NCI-H2029 treated with DMSO at 0.1 percent for 48 hours (cell line): ENCODE results near the gene KCNQ5.

ENCODE experiments used
- DNase-seq: peaks from one replicate; lab custom pipeline; 2025; lab: John Stamatoyannopoulos, UW

KCNQ5 gene

DNA sequence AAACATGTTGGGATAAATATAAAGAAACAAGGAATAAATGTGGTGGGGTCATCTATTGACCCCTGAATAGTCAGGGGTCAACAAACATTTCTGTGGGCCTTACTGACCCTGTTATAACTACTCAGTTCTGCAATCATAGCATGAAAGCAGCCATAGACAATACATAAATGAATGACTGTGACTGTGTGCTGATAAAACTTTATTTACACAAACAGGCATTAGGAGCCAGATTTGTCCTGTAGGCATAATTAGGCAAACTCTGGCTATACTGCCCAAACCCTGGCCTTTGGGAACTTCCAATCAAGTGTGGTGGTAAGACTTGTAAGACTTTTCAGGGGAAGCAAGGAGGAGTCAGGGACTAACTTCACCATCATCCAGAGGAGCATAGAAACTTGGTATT, 380.7 kb downstream of the KCNQ5 start:
- no peak for DNase-seq

DNA sequence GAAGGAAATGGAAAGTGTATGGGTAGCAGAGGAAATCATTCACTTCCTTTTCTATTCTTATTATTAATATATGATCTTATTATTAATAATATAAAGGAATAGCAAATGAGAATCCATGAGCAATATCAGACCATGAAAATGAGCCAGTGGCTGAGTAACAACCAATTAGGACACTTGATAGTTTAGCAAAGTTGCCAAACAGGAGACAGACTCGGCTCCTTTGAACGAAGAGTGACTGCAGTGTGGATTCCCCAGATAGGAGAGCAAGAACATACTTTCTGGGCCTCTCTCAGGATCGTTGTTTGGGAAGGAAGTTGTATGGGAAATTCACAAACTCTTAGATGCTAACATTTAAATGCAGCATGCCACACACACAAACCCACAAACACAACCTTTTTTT, 381.4 kb downstream of the KCNQ5 start:
- no peak for DNase-seq

DNA sequence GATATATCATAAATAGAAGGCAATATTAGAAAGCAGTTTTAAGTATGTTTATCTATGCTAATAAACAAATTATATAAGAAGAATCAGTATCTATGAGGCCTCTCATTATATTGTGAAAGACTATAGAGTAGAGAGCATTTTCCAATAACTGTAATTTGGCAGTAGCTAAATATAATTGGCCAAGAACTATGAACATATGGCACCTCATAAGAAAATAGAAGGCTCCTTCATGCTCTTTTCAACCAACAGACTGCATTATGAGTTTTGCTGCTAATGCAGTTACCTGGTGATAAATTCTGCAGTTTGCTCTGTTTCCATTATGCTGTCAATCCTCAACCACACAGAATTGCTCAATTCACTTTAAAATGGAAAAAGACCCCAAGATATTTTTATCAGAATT, 382.4 kb downstream of the KCNQ5 start:
- DNase-seq: no peak

DNA sequence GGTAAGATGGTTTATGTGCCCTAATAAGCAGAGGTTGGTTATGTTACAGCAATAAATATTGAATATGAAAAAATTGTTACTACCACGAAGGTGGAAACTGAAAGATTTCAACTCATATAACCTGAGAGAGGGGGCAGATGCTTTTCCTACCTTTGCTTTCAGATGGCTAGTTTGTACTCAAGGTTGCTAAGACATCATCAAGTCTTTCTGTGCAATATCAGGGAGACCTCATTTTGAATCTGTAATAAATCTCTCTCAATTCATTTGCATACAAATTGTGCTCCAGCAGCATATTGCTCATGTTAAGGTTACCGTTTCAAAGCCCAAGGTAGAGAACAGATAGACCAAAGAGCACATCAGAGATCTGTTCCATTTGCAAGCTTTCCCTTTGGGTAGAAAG, 383.0 kb downstream of the KCNQ5 start:
- DNase-seq: no peak

DNA sequence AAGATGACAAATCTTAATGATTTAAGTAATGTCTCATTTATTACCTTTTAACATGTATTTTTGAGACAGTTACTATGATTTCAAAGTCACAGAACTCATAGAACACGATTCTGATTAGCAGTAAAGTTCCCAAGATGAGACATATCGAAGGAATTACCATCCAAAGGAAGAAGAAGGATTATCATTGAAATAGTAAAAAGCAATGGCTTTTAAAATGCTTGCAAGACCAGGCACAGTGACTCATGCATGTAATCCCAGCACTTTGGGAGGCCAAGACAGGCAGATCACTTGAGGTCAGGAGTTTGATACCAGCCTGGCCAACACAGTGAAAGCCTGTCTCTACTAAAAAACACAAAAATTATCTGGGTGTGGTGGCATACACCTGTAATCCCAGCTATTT, 384.3 kb downstream of the KCNQ5 start:
- no peak for DNase-seq

DNA sequence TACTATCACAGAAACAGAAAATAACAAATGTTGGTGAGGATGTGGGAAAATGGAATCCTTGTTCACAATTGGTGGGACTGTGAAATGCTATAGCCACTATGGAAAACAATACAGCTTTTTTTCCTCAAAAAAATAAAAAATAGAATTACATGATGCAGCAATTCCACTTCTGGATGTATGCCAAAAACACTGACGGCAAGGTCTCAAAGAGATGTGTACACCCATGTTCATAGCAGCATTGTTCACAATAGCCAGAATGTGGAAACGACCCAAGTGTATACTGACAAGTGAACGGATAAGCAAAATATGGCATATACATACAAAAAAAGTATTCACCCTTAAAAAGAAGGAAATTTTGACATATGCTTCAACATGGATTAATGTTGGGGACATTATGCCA, 390.1 kb downstream of the KCNQ5 start:
- DNase-seq: no peak

DNA sequence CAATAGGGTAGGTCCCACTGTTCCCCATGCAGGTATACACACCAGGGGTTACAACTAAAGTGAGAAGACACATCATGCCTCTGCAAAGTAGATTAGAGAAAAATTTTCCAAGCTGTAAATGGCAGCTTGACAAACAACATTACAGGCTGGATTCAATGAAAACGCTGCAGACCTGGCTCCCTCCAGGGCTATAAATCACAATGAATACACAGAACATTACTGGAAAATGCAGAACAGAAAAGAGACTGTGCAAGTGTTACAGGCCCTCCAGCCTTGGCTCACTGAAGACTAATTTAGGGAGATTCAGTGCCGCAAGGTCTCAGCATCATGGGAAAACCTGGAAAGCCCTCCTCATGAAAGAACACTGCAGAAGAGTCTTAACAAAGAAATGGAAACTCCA, 395.6 kb downstream of the KCNQ5 start:
- no peak for DNase-seq

DNA sequence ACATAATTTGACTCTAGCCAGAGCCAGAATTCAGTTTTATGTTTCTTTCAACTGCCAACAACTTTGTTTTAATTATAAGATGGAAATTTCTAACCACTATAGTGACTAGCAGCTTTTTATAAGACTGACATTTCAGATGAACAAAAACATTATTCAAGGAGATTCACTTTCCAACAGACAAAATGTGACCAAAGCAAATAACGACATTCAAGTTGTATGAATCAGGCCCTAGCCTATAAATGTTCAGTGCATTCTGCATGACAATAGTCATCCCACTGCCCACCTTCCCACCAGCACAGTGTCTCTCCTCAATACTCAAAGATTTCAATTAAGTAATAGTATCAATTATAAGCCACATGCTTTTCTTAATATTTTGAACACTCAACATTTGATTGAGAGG, 402.7 kb downstream of the KCNQ5 start:
- no peak for DNase-seq

DNA sequence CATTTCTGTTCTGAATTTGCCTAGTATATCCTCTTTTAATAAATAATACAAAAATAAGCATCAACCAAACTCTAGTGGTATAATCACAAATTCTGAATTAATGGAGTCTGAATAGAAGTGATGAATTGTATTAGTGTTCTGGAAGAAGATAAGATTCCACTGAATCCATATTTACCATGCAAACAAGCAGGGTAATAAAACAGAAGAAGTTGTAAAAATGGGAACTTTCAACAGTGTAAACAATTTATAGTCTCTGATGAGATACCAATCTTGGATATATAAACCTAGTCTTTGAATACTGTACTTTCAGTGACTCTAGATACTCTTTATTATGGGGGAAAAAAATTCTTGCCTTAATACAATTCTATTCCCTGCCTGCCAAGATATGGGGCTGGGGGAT, 405.8 kb downstream of the KCNQ5 start:
- DNase-seq: no peak

DNA sequence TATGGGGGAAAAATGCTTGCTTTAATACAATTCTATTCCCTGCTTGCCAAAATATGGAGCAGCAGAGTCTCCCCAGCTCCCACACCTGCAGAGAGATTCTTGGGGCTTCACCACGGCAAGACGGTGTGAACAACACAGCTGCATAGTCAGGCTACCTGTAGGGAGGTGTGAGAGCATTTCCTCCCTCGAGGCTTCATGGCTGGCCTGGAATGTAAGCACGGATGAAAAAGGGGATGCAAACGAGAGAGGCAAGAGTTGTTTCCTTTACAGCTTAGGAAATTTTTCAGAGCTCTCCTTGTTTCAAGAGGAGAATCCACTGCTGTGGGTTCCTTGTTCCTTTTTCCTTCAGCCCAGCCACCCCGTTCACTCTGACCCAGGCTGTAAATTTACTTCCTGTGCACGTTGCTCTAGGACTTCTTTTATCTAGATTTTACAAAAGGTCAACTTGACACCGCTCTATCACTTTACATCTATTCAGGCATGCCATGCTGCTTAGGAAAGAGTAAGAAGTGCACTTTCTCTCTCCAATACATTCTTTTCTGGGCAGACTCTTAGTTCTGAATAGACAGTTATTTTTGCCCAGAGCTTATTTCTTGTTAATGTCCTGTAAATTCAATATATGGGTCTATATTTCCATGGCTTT, 406.4 kb downstream of the KCNQ5 start:
- no peak for DNase-seq

DNA sequence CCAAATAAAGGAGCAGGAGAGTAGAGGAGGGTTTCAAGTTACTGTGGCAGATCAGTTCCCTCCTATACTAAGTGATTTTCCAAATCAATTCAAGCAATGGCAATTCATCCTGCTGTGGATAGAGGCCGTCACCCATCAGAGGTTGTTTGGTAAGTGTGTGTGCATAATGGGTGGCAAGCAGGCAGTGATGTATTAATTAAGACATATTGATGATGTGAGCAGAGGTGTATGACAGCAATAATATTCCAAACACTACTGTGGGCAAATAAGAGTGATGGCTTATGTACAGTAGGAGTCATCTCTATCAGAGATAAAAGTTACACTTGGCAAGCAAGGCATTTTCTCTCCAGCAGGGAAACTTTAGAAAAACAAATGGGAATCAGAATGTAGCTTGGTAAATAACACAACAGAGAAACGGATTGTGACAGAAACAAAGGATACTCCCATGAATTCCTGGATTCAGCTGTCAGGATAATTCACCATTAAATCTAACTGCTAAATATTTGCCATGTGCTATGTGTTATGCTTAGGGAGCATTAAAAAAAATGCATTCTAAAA, 407.1 kb downstream of the KCNQ5 start:
- peak; percentile 45 for DNase-seq

DNA sequence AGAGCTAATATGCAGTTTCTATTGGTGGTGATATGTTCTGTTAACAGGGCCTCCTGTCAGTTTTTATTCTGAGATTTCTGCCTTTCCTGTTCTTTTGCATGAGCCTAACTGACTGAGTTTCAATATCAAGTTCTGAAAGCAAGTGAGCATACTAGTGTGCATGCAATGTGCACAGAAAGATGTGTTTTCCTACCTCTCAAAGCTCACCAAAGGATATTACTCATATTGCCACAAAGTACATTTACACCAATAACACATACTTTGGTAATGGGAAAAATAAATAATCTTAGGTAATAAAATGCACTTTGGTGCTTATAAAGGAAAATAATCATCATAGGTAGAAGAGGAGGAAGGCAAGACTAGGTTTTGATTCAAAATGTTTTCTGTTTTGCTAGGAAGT, 408.4 kb downstream of the KCNQ5 start:
- no peak for DNase-seq

DNA sequence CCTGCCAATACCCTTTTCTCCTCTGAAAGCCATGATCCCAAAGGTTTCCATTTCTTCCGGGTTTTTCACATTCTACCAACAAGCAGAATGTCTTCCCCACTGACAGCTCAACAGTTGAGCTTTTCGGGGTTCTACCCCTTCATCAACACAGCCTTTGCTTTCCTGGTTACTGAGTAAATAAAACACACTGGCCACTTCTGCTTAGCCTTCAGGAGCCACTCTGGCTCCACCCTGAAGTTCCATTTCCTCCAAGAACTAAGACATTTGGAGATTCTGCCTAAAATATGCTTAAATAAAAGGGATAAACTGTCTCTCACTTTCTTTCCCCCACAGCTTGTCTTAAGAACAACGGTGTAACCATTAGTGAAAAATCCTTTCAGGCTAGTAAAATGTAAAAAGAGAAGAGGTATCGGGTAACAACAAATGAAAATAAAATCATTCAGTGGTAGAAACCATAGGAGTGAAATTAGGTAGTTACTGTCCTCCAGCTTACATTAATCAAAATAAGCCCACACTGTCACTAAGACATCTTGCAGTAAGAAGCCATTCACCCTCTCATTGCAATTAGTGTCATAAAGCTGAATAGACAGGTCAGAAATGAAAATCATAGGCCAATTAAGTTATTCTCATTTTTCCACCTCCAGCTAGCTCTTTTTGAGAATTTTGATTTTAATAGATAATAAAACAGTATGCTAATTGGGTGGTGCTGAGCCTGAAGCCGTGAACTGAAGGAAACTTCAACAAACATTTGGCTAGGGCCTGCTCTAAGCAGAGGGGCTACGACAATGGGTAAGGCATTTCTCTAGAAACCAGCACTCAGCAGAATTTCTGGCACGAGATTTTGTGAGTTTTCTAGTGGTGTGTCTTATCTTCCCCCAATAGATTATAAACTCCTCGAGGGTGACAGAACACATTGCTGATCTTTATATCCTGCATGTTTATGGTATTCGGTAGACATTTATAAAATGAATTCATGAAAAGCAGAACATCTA, 409.2 kb downstream of the KCNQ5 start:
- DNase-seq: no peak

DNA sequence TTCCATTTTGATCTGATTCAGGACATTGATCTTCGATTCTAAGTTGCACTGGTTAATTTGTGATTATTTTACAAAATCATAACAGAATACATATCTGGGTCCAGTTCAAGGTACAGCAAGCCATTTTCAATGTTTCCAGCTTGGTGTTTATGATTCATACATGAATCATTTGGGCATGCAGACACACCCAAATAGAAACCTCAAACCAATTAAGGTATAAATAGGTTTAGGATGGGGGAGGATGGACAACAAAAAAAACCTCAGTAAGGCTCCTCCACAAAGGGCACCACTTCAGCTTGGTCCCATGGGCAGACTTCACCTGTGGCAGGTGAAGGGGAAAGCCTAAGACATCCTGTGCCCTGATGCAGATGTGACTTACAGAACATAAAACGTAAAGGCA, 410.7 kb downstream of the KCNQ5 start:
- no peak for DNase-seq

DNA sequence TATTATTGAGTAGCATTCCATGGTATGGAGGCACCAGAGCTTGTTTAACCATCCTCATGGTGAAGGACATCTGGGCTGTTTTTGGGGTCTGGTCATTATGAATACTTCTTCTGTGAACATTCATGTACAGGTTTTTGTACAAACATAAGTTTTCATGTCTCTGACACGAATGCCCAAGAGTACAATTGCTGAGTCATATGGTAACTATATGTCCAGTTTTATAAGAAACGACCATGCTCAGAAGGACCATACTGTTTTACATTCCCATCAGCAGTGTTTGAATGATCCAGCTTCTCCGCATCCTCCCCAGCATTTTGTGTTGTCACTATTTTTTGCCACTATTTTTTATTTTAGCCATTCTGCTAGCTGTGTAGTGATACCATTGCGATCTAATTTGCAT, 414.8 kb downstream of the KCNQ5 start:
- DNase-seq: no peak

DNA sequence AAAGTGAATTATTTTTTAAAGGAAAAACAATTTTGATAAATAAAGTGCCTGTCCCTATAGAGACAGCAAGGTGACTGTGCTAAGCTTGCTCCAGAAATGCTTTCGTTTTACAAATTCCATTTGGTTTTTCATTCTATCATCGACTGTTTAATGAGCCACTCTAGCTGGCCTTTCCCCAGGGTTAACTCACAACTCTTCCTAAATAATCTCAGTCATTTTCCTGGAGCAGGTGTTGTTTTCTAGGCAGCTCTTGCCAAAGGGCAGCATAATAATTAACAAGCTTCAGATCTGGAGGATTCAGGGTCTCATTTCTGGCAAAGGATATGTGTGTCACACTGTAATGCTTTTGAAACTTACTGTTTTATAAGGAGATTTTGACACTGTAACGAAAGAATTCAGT, 419.2 kb downstream of the KCNQ5 start:
- DNase-seq: no peak

DNA sequence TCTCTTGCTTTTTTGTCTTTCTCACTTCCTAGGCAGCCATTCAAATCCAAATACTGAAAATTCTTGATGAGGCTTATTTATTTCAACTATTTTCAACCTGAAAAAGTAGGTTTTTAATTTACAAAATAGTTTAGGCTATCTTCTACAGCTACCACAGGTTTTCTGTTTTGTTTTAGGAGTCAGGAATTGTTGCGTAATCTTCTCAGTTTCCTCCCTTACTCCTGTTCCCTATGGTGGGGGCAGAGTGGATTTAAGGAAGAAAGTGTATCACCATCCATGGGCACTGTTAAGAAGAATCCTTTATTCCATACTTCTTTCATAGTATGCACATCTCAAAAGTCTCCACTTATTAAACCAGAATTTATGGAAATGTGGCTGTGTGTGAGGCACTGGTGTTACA, 421.0 kb downstream of the KCNQ5 start:
- DNase-seq: no peak

DNA sequence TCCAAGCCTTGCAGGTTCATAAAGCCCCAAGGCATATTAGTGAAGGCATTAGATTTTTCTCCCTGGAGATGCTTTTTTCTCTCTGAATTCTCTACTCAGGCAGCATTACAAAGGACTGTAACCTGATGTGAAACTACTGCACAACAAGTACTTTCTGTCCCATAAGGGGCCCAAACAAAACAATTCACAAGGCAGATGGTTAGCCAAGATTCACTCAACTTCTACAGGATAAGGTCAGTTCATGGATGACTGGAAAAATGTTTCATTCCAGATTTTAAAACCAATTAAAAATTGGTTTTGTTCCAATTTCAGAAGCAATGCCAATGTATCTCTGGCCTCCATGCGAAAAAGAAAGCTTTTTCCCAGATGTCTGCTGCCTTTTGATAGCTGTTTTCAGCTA, 421.6 kb downstream of the KCNQ5 start:
- no peak for DNase-seq

DNA sequence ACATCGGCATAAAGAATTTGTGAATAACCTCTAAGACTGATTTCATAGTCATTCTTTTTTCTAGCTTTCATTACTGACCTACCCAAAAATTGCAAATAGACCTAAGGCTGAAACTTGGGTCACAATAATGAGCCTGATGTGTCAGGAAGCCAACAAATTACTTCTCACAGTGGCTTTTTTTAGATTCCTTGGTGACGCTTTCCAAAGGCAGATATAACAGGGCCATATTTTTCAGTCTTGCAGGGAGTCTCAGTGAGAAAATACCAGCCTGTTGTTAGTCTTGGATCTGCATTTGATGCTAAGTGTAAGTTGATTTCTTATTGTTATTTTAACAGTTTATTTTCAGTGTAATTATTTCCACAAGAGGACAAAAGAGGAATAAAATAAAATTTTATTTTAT, 423.7 kb downstream of the KCNQ5 start:
- DNase-seq: no peak

DNA sequence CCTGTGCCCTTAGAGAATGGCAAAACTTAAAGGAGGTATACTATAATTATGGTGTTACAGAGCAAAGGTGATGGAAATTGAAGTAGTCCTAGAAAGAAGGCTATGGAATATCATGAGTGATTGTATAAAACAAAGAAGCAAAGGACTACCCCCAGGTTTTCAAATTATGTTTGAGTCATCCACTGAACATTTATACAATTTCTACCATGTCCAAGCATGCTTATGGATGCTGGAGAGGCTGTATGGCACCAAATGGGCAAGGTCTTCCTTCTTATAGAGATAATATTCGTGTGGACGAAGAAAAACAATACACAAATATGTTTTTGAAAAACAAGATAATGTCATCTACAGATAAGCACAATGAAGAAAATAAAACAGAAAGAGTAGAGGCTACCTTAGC, 425.9 kb downstream of the KCNQ5 start:
- DNase-seq: no peak

DNA sequence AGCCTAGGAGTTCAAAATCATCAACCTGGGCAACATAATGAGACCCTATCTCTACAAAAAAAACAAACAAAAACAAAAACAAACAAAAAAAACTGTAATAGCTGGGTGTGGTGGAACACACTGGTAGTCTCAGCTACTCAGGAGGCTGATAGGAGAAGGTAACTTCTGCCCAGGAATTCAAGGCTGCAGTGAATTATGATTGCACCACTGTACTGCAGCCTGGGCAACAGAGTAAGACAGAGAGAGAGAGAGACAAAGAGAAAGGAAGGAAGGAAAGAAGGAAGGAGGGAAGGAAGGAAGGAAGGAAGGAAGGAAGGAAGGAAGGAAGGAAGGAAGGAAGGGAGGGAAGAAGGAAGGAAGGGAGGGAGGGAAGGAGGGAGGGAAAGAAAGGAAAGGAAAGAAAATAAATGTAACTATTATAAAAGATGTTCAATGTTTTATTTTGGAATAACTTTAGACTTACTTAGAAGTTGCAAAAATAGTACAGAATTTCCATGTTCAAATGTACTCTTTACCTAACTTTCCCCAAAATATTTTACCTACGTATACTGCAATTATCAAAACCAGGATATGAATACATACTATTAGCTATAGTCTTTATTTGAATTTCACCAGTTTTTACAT, 428.2 kb downstream of the KCNQ5 start:
- DNase-seq: no peak

DNA sequence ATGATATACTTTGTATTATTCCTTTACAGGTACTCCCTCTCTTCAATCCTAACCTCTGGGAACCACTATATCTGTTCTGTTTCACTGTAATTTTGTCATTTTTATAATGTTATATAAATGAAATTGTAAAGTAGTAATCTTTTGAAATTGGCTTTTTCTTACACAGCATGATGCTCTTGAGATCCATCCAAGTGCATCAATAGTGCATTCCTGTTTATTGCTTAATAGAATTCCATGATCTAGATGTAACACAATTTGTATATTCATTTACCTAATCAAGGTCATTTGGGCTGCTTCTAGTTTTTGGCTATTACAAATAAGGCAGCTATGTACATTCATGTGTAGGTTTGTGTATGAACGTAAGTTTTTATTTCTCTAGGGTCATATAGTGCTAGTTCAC, 428.8 kb downstream of the KCNQ5 start:
- no peak for DNase-seq

DNA sequence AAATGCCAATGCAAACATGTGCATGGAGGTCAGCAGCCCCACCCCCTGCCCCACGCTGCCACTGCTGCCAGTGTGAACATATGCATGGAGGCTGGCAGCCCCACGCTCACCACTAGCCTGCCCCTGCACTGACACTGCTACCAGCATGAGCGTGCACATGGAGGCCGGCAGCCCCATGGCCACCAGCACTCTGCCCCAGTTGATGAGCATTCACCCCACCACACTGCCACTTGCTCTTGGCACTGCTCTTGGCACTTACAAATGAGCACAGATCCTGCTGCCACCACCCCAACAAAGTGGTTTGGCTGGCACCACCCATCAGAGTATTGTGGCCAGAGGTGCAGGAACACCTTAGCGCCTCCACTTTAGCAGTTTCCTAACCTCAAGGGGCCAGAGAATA, 429.3 kb downstream of the KCNQ5 start:
- no peak for DNase-seq
